OCI-LY7 (cell line): ENCODE data around the gene CTPS2. TPM values are rescaled to one million over a fixed set of nuclear protein-coding genes. Genes with fewer than 3 reads are reported as not detected.

ENCODE experiments used
- BruUV-seq: library from RNA; stranded (reverse); fragments of 400-500 nt; replicated peaks from 2 replicates; lab custom pipeline; 2021; lab: Mats Ljungman, UMichigan
- CTCF ChIA-PET: fragments of 300-600 bp; sonication (Branson Sonifier 250); formaldehyde crosslinking; loops from one replicate; lab custom pipeline; 2022; ENCODE audit warnings: antibody characterized with exemption; ENCODE audit not compliant: unreplicated experiment; lab: Charles Lee
- POLR2A ChIA-PET: fragments of 300-600 bp; sonication (Branson Sonifier 250); formaldehyde crosslinking; loops from one replicate; lab custom pipeline; 2022; ENCODE audit warnings: antibody characterized with exemption; lab: Charles Lee
- DNase-seq: peaks from one replicate; pipeline ENCODE4 v3.0.0-alpha.2; 2015; ENCODE audit warnings: low spot score
- H2AFZ ChIP-seq: fragments of 200-600 bp; sonication (generic), shearing (Covaris generic); 2 replicates; pipeline ENCODE4 v1.6.1; 2014; ENCODE audit warnings: mild to moderate bottlenecking, antibody characterized with exemption, low read length, moderate library complexity
- H3K27ac ChIP-seq: fragments of 200-600 bp; sonication (generic); 2 replicates; pipeline ENCODE4 v1.5.1; 2014; ENCODE audit warnings: mixed run types, low read depth, mild to moderate bottlenecking, moderate library complexity, low read length, inconsistent platforms; ENCODE audit not compliant: poor library complexity, severe bottlenecking
- H3K36me3 ChIP-seq: fragments of 200-600 bp; sonication (generic); 2 replicates; pipeline ENCODE4 v1.6.1; 2014; ENCODE audit warnings: mild to moderate bottlenecking, antibody characterized with exemption, low read length, moderate library complexity, mixed read lengths; ENCODE audit not compliant: insufficient read depth
- H3K4me1 ChIP-seq: fragments of 200-600 bp; sonication (generic); 2 replicates; pipeline ENCODE4 v1.5.1; 2014; ENCODE audit warnings: mild to moderate bottlenecking, low read length; ENCODE audit not compliant: insufficient read depth, poor library complexity, severe bottlenecking
- H3K4me2 ChIP-seq: fragments of 200-600 bp; sonication (generic); 2 replicates; pipeline ENCODE4 v1.6.1; 2014; ENCODE audit warnings: mild to moderate bottlenecking, low read length
- H3K4me3 ChIP-seq: fragments of 200-600 bp; sonication (generic); 2 replicates; pipeline ENCODE4 v1.5.1; 2014; ENCODE audit warnings: mild to moderate bottlenecking, low read depth, low read length; ENCODE audit not compliant: poor library complexity, severe bottlenecking
- H3K79me2 ChIP-seq: fragments of 200-600 bp; sonication (generic); 2 replicates; pipeline ENCODE4 v1.6.1; 2016; ENCODE audit warnings: low read depth, mild to moderate bottlenecking, low read length, moderate library complexity, mixed read lengths; ENCODE audit not compliant: insufficient read depth
- H3K9me2 ChIP-seq: fragments of 200-600 bp; sonication (generic); 2 replicates; pipeline ENCODE4 v1.6.1; 2016; ENCODE audit warnings: mild to moderate bottlenecking, low read length, mixed read lengths; ENCODE audit not compliant: insufficient read depth
- H3K9me3 ChIP-seq: fragments of 200-600 bp; sonication (generic); 2 replicates; pipeline ENCODE4 v1.6.1; 2014; ENCODE audit warnings: mild to moderate bottlenecking, mixed run types, low read length, mixed read lengths
- H4K20me1 ChIP-seq: fragments of 200-600 bp; sonication (generic); 2 replicates; pipeline ENCODE4 v1.6.1; 2014; ENCODE audit warnings: mild to moderate bottlenecking, antibody characterized with exemption, low read length, moderate library complexity, mixed read lengths; ENCODE audit not compliant: insufficient read depth
- EZH2phosphoT487 ChIP-seq: fragments of 200-600 bp; sonication (generic); IDR thresholded peaks from 2 replicates; pipeline ENCODE4 v1.6.1; 2018; ENCODE audit warnings: low read depth, borderline replicate concordance, mild to moderate bottlenecking, mixed run types, antibody characterized with exemption, low read length, moderate library complexity, mixed read lengths
- intact Hi-C: fragments of 100-400 bp; cut with micrococcal nuclease; formaldehyde crosslinking; loops from one replicate; pipeline ENCODE4 v1.10.0; 2022; ENCODE audit not compliant: unreplicated experiment
- total RNA-seq, 2 experiments: library from RNA; depleted of rRNA in 1 of 2; stranded (reverse); fragments of >200 nt in 1 of 2; shearing (Covaris generic) in 1 of 2; gene quantifications; 2 replicates each; pipeline ENCODE4 v1.2.3, GENCODE V29; 2014 to 2022
- TF ChIP-seq, protein P1 (sequence below): fragments of 200-600 bp; sonication (generic); conservative IDR thresholded peaks from 2 replicates; pipeline ENCODE4 v1.5.1; 2014; ENCODE audit warnings: mild to moderate bottlenecking, antibody characterized with exemption, low read length, moderate library complexity, mixed read lengths

The CTPS2 gene
- total RNA-seq, 2 experiments from 2014 or later = 15.9 to 21.3 TPM

DNA sequence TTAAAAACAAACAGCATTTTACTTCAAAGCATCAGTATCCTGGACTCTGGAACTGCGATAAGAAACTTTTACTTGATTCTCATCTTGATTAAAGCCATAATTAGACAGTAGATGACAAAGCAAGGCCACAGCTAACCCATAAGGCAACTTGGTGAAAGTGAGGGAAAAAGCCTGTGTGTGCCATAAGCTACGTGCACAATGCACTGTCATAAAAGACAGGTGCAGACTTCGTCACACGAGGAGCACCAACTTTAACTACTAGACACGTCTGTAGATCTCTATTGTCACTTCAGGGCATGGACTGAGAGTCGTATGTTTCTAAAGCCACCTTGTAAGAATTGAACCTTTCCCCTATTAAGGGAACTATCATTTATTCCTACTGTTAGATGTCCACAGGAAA is 13.1 kb downstream of the CTPS2 start:
- BruUV-seq = no TSS peak
- DNase-seq = no peak
- no peaks in the 10 kb centered on the region for H3K79me2 ChIP-seq
- TF ChIP-seq EZH2phosphoT487 = no peak
- TF ChIP-seq, protein P1, sequence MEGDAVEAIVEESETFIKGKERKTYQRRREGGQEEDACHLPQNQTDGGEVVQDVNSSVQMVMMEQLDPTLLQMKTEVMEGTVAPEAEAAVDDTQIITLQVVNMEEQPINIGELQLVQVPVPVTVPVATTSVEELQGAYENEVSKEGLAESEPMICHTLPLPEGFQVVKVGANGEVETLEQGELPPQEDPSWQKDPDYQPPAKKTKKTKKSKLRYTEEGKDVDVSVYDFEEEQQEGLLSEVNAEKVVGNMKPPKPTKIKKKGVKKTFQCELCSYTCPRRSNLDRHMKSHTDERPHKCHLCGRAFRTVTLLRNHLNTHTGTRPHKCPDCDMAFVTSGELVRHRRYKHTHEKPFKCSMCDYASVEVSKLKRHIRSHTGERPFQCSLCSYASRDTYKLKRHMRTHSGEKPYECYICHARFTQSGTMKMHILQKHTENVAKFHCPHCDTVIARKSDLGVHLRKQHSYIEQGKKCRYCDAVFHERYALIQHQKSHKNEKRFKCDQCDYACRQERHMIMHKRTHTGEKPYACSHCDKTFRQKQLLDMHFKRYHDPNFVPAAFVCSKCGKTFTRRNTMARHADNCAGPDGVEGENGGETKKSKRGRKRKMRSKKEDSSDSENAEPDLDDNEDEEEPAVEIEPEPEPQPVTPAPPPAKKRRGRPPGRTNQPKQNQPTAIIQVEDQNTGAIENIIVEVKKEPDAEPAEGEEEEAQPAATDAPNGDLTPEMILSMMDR = no peak
- H3K4me3 ChIP-seq = no peak overlapping the region
- peaks cover 8% of the 10 kb centered on the region for H3K4me1 ChIP-seq
- ChIA-PET POLR2A (interaction anchor here (0.6 kb wide), 1 partner anchor 14 kb away, joined by 5 read pairs; no protein-coding TSS in a partner anchor), CTCF (no interaction called here)
- no peaks in the 10 kb centered on the region for H4K20me1 ChIP-seq
- intact Hi-C loops = loop anchor here (10.0 kb wide), 1 partner anchor 265 kb away; no protein-coding TSS in a partner anchor
- H3K4me2 ChIP-seq = no peak overlapping the region
- no peak overlapping the region for H3K27ac ChIP-seq
- H3K36me3 ChIP-seq = peaks cover 23% of the 10 kb centered on the region
- H2AFZ ChIP-seq = no peak overlapping the region
- H3K9me3 ChIP-seq = no peaks in the 10 kb centered on the region
- no peaks in the 10 kb centered on the region for H3K9me2 ChIP-seq

DNA sequence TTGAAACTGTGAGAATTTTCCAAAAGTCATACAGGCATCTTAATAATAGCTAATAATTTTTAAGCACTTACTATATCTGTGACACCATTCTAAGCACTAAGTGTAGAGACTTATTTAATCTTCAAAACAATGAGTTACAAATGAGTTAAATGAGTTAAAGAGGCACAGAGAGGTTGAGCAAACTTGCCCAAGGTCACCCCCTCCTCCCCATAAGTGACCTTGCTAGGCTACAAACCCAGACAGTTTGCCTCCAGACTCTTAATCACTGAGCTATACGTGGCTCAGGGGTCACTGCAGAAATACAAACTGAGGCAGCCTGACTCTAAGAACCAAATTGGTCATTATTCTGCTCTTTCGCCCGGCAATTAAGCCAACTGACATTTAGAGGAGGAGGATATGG is 15.5 kb downstream of the CTPS2 start:
- ChIA-PET POLR2A (interaction anchor here (0.7 to 1.4 kb wide), 4 partner anchors 8 to 70 kb away, joined by 3 to 4 read pairs (median 4); no protein-coding TSS in a partner anchor), CTCF (interaction anchor here (0.7 to 1.2 kb wide), 2 partner anchors 14 to 261 kb away, joined by 3 read pairs; no protein-coding TSS in a partner anchor)
- Histone ChIP-seq H3K4me1 (no peaks in the 10 kb centered on the region), H3K27ac (no peak overlapping the region), H4K20me1 (no peaks in the 10 kb centered on the region), H2AFZ (no peak overlapping the region), H3K36me3 (peaks cover 24% of the 10 kb centered on the region), H3K79me2 (no peaks in the 10 kb centered on the region), H3K4me3 (no peak overlapping the region), H3K9me2 (no peaks in the 10 kb centered on the region), H3K4me2 (no peak overlapping the region), H3K9me3 (no peaks in the 10 kb centered on the region)
- intact Hi-C loops = loop anchor here (10.0 kb wide), 1 partner anchor 262 kb away; no protein-coding TSS in a partner anchor
- BruUV-seq = no TSS peak
- TF ChIP-seq, protein P1 = no peak
- TF ChIP-seq EZH2phosphoT487 = no peak
- no peak for DNase-seq

DNA sequence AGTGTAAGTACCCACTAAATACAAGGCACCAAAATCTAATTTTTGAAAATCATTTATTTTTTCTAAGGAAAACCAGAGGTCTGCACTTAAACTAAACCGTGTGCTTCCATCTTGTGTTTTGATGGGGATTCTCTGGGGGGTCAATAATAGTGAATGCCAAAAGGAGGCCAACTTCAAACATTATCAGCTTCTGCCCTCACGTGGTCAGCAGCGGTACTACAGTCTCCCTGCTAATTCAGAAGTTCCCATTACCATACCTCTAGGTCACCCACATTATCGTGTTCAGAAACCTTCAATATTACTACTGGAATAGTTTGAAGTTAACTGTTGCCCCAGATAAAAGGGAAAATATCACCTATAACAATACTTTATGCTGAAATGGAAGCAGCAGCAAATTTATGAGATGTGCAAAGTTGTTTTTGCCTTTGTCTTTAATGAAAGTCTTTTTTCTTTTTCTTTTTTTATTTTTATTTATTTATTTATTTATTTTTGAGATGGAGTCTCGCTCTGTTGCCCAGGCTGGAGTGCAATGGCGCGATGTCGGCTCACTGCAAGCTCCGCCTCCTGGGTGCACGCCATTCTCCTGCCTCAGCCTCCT is 17.3 kb downstream of the CTPS2 start:
- POLR2A ChIA-PET = no interaction called here
- peak; percentile 54 for DNase-seq
- Histone ChIP-seq H3K79me2 (no peaks in the 10 kb centered on the region), H4K20me1 (no peaks in the 10 kb centered on the region), H2AFZ (no peak overlapping the region), H3K4me3 (no peak overlapping the region), H3K36me3 (peaks cover 18% of the 10 kb centered on the region), H3K4me1 (no peaks in the 10 kb centered on the region), H3K9me3 (no peaks in the 10 kb centered on the region), H3K27ac (no peak overlapping the region), H3K4me2 (no peak overlapping the region), H3K9me2 (no peaks in the 10 kb centered on the region)
- CTCF ChIA-PET = no interaction called here
- intact Hi-C loops = loop anchor here (10.0 kb wide), 1 partner anchor 260 kb away; no protein-coding TSS in a partner anchor
- TF ChIP-seq, protein P1 = peak; percentile 83
- TF ChIP-seq EZH2phosphoT487 = no peak
- no TSS peak for BruUV-seq
